DMS153 (cell line): ENCODE measurements around the gene RNF157.
"Not testable (repeated sequence)": the region's sequence is repeated elsewhere in the genome, so short reads cannot be mapped to it uniquely, and the experiment has no call there.

Source experiments
- DNase-seq: peaks from one replicate; lab custom pipeline; 2025; lab: John Stamatoyannopoulos, UW

Gene RNF157

DNA sequence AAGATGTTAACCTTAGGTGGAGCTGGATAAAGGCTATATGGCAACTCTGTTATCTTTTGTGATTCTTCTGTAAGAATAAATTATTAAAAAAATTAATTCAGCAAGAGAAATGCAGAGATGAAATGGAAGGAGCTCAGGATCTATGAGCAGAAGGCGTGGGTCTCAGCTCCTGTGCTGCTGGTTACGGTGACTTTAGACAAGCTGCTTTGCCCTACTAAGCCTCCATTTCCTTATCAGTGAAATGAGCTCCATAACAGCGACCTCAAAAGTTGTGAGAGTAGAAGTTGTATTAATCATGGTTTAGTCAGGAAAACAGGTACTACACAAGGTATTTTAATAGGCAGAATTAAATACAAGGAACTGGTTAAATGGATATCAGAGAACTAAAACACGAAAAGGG lies 51.0 kb downstream of the RNF157 start:
- no peak for DNase-seq

DNA sequence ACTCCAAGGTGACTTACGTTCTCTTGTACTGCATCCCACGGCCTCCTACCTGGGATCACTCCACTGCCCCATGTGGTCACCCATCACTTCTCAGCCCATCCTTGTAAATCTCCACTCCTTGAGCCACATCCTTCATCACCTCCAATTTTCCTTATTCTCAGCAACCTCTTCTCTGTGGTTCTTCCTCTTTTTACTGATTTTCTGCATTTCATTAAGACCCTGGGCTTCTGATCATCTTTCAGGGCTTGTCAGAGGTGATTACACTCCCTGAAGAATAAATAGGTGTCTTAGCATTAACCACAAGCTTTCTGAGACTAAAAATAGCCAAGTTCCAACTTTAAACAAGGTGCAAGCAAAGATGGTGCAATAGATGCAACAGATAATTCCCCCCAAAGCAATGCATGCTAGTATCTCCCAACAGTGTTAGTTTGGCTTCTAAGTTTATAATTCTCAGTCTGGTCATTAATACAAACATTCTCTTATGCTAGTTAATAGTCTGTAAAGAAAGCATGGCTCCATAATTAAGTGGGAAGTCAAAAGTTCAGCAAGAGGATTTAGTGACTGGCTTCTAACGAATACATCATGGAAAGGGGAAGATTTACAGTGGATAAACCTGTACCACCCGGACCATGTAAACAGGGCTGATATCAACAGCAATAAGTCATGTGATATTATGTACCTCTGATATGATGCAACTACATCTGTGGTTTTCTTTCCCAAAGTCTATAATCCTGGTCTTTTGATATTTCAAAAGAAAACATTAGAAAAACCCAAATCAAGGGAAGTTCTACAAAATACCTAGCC lies 51.9 kb downstream of the RNF157 start:
- no peak for DNase-seq

DNA sequence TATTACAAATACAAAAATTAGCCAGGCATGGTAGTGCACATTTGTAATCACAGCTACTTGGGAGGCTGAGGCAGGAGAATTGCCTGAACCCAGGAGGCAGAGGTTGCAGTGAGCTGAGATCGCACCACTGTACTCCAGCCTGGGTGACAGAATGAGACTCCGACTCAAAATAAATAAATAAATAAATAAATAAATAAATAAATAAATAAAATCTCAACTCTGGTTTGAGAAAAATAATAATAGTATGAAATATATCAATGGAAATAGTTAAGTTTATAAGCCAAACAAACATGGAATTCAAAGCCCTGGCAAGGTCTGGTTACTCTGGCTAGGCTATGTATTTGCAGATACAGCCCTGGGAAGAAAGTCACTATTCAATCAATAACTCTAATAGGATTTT lies 53.5 kb downstream of the RNF157 start:
- DNase-seq = not testable (repeated sequence)

DNA sequence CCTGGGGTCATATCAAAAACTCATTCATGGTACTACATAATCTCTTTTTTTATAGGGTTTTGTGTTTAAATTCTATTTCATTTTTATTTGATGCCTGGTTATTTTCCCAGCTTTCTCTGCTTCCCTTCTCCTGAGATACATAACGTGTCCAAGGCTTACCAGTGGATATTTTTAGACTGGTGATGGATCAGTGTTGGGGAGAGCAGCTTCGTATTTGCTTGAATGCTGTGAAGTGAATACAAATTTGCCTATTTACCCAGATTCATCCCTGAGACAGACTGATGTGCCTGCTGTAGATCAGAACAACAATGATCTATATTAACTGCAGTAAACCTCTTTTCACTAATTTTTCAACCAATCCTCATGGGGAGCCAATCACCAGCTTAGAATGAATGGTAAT lies 56.0 kb downstream of the RNF157 start:
- no peak for DNase-seq

DNA sequence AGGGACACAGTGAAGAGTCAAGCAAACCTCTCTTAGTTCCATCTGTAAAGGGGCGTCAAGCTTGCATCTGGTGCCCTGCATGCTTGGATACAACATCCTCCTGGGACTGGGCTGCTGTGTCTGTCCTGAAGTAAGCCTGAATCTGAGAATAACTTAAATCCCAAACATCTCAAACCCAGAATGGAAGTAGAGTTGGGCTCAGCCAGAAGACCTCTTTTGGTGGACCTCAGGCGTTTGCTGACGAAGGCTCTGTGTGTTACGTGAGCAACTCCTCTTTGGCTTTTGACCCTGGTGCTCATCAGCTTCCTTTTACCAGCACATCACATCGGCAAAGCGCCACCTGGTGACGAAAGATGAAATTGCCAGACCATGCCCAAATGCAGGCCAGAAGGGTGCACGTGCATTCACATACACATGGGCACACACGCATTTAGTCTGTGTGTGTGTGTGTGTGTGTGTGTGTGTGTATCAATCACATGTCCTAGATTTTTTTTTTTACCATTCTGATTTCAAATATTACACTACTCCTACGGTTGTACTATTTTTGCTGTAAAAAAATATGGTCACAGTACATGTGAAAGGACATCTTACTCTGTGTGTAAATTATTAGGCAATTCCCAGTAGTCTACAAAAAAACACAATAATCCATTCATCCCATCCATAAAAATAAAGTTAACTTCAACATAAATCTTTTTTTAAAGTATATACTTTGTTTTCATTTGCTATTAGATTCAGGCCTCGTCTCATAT lies 58.1 kb downstream of the RNF157 start:
- peak; percentile 84 for DNase-seq

DNA sequence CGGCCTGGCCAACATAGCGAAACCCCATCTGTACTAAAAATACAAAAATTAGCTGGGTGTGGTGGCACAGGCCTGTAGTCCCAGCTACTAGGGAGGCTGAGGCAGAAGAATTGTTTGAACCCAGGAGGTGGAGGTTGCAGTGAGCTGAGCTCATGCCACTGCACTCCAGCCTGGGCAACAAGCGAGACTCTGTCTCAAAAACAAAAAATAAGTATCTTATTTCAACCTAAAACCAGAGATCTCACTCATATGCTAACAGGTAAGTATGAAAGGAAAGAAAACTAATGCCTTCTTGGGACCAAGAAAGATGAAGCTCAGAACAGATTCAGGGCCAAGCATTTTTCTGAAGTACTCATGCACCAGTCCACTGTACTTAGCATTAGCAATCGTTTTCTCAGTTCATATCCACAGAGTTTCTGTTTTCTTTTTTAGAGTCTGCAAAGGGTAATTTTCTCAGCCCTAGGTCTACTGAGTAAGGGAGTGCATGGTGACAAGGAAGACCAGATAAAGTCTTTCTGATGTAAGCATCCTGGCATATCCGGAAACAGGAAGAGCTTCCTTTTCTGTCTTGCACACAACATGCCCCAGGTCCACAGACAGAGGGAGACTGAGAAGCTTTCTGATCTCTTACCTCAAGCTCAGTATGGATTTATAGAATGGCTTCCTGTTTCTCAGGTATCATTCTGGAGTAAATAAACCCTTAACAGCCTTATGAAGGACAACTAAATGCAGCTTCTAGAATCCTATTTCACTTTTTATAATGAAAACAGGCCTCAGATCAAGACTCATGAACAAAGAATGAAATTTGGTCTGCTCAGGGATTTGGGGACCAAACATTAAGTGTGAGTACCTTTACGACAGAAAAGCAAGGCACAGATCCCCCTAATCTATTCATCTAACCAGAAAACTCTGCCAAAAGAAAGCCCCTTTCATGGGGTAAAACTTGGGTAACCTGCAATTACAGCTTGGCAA lies 60.5 kb downstream of the RNF157 start:
- peak; percentile 33 for DNase-seq

DNA sequence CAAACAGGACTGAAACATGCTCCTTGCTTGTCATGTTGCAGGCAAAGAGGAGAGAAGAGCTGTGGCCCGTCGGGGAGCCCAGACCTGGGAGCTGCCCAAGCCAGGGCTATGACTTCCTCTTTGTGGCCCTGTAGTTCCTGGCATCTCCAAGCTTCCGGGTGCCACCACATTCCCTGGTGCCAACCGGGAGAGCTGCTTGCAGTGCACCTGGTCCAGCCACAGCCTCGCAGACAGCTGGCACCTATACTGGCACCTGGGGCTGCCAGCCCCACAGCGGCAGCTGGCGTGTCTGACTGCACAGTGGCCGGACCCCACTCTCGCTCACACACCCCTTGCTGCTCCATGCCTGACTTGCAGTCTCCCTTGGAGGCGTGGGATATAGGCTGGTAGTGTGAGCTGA lies 62.2 kb downstream of the RNF157 start:
- DNase-seq = no peak

DNA sequence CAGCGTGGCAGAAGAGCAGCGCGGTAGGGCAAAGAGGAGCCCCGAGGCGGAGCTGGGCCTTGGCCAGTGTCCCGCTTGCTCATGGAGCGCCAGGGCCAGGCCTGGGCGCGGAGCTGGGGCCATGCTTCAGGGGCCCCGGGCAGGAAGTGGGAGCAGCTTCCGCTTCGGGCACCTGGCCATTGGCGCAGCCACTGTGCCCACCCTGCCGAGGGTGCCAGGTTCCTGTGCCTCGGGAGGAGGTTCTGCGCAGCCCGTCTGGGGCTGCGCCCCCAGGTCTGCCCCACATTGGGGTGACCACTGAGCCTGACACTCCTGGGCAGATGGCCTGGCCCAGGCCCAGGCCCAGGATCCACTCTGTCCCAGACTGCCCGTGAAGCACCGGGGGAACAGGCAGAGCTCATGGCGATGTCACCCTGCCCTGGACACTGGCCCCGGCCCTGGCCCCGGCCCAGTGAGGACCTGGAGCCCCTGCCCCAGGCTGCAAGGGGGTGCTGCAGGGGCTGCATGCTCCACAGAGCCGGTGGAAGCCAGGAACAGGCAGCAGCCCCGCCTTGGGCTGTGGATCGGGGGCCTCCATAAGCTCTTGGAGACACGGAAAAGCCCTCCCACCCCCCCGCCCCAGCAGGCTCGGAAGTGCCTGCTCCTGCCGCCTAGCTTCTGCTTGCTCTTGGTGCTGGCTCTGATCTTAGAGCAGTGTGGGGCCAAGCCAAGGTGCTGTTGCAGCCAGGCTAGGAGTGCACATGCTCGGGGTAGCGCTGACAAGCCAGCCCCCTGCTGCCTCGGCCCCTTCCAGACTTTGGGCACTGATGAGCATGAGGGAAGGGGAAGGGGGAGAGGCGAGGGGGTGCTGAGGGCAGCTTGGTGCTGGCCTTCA lies 63.4 kb downstream of the RNF157 start:
- DNase-seq = no peak

DNA sequence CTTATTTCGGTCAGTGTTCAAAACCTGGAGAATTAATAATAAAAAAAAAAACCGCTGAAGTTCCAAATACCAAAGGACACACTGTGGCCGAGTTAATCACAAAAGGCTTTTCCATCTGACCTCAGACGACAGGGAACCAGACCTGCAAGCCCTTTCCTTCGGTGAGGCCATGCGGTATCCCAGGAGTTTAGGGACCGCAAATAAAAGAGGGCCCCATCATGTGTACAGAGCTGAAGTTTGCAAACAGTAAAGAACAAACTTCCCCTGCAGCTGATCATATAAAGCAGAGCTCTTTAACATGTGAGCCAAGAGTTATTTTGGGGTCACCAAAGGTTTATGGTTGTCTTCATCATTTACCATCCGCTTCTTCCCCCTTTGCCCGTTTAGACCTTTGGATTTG lies 66.3 kb downstream of the RNF157 start:
- DNase-seq = no peak

DNA sequence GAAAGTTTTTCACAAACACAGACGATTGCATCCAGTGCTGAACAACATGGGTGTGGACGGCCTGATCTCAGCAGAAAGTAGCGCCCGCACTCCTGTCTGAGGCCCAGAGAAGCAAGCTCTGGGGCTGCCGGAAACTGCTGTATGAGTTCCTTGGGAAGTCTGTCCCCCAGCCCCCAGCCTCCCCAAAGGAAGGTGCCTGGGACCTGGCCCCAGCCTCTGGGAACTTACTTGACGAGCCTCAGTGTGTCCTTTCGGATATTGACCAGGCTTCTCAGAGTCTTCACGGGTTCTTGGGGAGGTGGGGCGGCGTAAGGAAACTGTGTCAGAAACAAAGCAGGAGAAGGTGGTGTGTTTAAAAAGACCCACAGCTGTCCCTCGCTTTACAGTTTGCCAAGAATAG lies 66.8 kb downstream of the RNF157 start:
- DNase-seq = no peak

DNA sequence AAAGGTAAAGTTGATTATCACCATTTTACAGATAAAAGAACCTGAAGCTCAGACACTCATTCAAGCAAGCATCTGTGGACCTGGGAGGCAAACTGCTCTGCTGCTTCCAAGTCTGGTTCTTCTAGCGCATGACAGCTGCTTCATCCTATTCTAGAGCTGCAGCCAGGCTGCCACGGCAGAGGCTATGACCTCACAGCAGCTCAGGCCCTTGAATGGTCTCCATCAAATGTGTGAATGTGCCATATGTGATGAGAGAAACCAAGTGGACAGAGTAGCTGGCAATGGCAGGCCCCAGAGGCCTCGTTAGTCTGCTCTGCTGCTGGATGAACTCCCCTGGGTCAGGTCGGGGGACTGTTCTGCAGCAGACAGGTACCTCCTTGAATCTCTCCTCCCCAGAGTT lies 68.6 kb downstream of the RNF157 start:
- no peak for DNase-seq

DNA sequence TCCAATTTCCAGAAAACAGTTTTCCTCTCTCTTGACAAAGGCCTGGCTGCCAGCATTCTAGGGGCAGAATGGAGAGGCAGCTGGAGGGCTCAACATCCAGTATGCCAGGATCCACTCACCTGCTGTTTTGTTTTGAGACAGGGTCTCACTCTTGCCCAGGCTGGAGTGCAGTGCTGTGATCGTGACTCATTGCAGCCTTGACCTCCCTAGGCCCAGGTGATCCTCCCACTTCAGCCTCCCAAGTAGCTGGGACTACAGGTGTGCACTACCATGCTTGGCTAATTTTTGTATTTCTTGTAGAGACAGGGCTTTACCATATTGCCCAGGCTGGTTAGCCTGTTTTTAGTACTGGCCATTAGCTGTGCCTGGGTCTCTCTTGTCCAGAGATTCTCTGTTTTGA lies 70.2 kb downstream of the RNF157 start:
- no peak for DNase-seq

DNA sequence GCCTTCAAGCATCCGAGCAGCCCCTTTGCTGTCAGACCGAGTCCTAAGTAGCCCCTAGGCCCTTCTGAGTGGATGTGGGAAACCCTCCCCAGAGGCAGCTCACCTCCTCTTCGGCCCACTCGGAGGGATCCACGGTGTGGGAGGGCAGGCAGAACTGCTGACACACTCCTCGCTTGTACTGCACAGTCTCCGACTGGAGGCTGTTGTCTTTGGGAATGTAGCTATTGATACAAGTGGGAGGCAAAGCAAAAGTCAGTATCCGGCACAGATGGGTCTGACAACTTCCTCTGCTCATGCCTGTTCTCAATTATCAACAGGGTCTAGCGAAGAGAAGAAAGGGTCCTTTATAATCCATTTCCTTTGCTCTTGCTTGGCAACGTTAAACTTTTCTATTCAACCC lies 73.4 kb downstream of the RNF157 start:
- no peak for DNase-seq

DNA sequence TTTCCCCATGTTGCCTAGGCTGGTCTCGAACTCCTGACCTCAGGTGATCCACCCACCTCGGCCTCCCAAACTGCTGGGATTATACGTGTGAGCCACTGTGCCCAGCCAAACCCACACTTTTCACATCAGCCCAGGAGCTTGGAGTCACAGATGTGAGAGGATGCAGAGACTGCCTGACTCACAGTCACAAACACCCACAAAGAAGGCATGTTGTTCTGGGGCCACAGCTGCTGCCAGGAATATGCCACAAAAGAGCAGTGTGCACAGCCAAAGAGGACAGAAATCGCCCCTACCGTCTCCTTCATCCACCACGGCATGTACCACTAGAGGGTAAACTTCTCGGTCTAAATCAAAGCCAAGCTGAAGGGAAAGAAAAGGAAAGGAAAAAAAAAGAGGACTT lies 74.1 kb downstream of the RNF157 start:
- DNase-seq = no peak

DNA sequence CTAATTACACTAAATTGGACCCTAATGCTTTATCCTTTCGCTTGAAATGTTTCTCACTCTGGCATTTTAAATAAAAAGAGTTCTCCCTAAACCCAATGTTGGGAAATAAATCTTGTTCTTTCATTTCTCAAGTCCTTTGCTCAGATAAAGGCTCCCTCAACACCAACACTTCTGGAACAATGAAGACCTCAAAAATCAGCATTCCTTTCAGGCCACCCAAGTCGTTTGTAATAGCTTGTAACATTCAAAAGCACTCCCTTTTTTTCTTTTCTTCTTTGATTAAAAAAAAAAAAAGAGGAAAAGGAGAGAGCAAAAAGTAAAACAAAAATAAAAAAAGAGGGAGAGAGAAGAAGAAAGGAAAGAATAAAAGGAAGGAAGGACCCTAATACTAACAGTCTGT lies 76.0 kb downstream of the RNF157 start:
- no peak for DNase-seq

DNA sequence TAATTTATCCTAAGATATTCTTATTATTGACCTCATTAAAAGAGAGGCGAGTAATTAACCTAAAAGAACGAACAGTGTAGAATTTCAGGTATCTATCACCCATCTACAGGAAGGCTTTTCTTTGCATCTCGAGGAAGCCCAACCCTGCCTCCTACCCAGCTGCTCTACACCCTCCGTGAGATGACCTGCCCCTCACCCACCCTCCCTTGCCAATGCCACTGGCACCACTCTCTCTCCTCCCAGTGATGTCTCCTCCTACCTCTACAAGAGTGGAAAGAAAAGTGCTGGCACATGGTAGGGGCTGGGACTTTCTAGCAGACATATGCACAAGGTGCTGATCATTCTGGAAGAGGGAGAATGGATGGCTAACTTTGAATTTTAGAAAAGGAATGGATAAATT lies 76.4 kb downstream of the RNF157 start:
- no peak for DNase-seq

DNA sequence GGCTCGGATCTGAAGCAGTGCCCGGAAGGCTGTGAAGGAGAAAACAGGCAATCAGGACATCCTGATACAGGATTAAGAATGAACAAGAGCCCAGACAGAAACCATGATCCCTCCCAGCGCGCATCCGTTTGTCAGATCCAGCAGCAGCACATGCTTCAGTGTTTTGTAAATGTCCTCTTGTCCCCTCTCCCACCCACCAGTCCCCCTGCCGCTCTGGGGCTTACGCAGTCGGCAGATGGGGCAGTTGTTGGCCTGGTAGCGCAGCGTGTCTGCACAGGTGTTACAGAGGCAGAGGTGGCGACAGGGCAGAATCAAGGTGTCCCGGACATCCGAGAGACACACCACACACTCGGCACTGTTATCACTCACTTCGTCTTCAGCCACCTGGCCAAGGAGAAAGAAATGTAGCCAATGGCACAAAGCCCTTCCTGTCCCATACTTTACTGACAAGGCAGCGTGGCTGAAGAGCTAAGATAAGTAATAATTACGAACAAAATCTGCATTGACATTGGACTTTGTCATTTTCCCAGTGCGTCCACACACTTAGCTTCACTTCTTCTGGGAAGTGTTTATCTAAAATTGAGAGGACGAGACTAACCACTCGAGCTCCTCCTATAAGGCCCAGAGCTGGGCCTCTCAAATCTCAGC lies 78.5 kb downstream of the RNF157 start:
- no peak for DNase-seq

DNA sequence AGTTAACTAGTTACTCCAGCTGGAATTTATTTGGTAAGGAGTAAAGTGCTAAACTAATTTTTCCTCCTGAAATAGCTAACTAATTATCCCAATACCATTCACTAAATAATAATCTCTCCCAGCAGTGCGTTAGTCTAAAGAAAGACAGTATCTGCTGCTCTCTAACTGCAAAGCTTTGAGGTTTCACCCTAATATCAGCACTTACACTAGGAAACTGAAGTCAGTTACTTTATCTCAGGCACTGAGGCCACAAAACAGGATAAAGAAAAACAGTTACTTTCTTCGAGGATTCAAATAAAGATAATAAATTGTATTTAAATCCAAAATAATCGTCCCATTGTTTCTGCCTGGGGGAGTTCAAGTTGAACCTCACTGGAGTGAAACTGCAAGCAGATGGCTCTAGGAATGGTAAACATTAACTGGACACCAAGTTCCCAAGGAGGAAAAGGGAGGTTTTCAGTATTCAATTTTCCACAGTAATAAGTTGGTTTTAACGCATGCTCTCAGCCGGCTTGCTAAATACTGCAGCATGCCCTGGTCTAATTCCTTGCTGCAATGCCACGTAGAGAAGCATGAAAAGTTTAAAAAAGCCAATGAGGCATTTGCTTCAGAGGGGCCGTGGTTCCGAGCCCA lies 79.3 kb downstream of the RNF157 start:
- no peak for DNase-seq

DNA sequence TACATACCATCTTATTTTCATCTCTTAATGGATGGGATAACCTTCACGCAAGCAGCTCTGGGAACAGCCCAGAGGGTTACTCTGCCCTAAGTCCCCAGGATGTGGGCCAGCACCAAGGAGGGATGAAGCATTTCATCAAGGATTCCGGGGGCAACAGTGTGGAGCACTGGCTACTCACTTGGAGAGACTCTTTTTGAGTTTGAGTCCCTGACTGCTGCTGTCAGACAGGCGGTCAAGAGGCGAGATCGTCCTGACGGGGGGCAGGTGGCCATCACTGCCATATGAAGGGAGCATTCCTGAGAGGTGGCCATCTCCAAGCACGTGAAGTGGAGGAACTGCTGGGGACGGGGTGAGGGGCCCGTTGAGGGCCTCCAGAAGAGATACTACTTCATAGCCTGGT lies 81.1 kb downstream of the RNF157 start:
- DNase-seq = no peak

DNA sequence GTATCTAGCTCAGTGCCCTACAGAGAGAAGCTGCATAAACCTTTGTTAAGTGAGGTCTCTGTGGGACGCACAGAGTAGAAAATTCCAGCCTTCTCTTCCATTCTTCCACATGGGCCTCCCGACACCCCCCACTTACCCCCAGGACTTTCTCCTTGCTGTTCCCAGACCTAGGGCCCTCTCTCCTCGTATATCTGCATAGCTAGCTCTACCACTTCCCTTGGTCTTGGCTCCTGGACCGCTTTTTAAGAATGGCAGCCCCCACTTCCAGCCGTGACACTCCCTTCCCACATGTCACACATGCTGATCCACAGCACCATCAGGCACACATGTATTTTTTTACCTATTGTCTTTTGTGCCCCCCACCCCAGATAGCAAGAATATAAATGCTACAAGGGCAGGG lies 82.5 kb downstream of the RNF157 start:
- DNase-seq = no peak

DNA sequence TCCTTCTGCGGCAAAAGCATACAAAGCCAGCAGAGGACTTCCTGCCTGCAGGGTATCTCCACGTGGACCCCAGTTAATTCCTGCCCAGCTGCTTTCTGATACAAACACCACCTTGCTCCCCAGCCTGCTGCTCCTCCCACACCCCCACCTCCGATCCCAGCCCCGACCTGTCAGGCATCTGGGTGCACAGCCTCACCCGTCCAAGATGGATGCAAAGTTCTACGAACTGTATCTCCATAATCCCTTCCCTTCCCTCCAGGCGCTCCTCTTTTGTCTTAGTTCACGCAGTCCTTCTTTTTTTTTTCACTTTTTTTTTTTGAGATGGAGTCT lies 83.7 kb downstream of the RNF157 start:
- DNase-seq = no peak
